ENCODE results near the gene GOLGA8S.
"Not testable (repeated sequence)": the region's sequence is repeated elsewhere in the genome, so short reads cannot be mapped to it uniquely, and the experiment has no call there.

GOLGA8S gene

GRCh38 chr15:23397779-23398178, 43.2 kb downstream of the GOLGA8S start:
- no peak overlapping the region for H3K4me3 ChIP-seq (ENCODE audit: low read depth, low read length)

- H3K4me3 ChIP-seq (ENCODE audit: low read depth, low read length) = not testable (repeated sequence)
Observed at GRCh38 chr15:23398357-23398756, 43.8 kb downstream of the GOLGA8S start.

- H3K4me3 ChIP-seq (ENCODE audit: low read depth, low read length) = not testable (repeated sequence)
Observed at GRCh38 chr15:23399207-23399606, 44.7 kb downstream of the GOLGA8S start.

GRCh38 chr15:23401627-23402026, 47.1 kb downstream of the GOLGA8S start:
- no peak overlapping the region for H3K4me3 ChIP-seq (ENCODE audit: low read depth, low read length)

- H3K4me3 ChIP-seq (ENCODE audit: low read depth, low read length) = no peak overlapping the region
Observed at GRCh38 chr15:23402140-23402539, 47.6 kb downstream of the GOLGA8S start.

GRCh38 chr15:23402544-23402943, 48.0 kb downstream of the GOLGA8S start:
- no peak overlapping the region for H3K4me3 ChIP-seq (ENCODE audit: low read depth, low read length)

GRCh38 chr15:23403550-23403949, 49.0 kb downstream of the GOLGA8S start:
- no peak overlapping the region for H3K4me3 ChIP-seq (ENCODE audit: low read depth, low read length)

GRCh38 chr15:23411841-23412240, 57.3 kb downstream of the GOLGA8S start:
- H3K4me3 ChIP-seq (ENCODE audit: low read depth, low read length) = no peak overlapping the region

- H3K4me3 ChIP-seq (ENCODE audit: low read depth, low read length) = not testable (repeated sequence)
Observed at GRCh38 chr15:23412881-23413600, 58.5 kb downstream of the GOLGA8S start.
